Small intestine (tissue), 7 donors: ENCODE measurements around the gene PSAPL1. TPM values are rescaled to one million over a fixed set of nuclear protein-coding genes. Genes with fewer than 3 reads are reported as not detected.

Experiments used
- DNase-seq, 2 donors: peaks; one replicate each; pipeline versions ENCODE4 v3.0.0 to v3.0.0-alpha.2; 2013
- FAIRE-seq: peaks from 2 replicates; lab custom pipeline; 2012; peaks lifted over from hg19 to GRCh38; lab: Jason Lieb, UNC
- H3K27ac ChIP-seq, 3 donors: one replicate each; pipeline ENCODE4 v1.5.1; 2013; ENCODE audit warnings: low read length in 2 of 3, mild to moderate bottlenecking in 2 of 3, control low read depth in 1 of 3, inconsistent platforms in 1 of 3, low read depth in 1 of 3, moderate library complexity in 1 of 3
- H3K27me3 ChIP-seq, 3 donors: one replicate each; pipeline ENCODE4 v1.6.1; 2013; ENCODE audit warnings: low read length in 3 of 3, inconsistent platforms in 1 of 3; ENCODE audit not compliant: control insufficient read depth in 3 of 3, insufficient read depth in 3 of 3
- H3K36me3 ChIP-seq, 3 donors: one replicate each; pipeline ENCODE4 v1.6.1; 2013; ENCODE audit warnings: low read length in 3 of 3, inconsistent platforms in 1 of 3, low read depth in 1 of 3, mild to moderate bottlenecking in 1 of 3, moderate library complexity in 1 of 3; ENCODE audit not compliant: control insufficient read depth in 3 of 3, insufficient read depth in 2 of 3
- H3K4me1 ChIP-seq, 3 donors: one replicate each; pipeline ENCODE4 v1.6.1; 2013; ENCODE audit warnings: low read length in 2 of 3, inconsistent platforms in 1 of 3, low read depth in 1 of 3, mild to moderate bottlenecking in 1 of 3, moderate library complexity in 1 of 3; ENCODE audit not compliant: control insufficient read depth in 3 of 3, insufficient read depth in 2 of 3
- H3K4me3 ChIP-seq, 3 donors: one replicate each; pipeline ENCODE4 v1.5.1; 2013; ENCODE audit warnings: low read length in 3 of 3, control low read depth in 1 of 3, inconsistent platforms in 1 of 3, low read depth in 1 of 3, mild to moderate bottlenecking in 1 of 3, moderate library complexity in 1 of 3
- H3K9me3 ChIP-seq, 2 donors: one replicate each; pipeline ENCODE4 v1.6.1; 2013; ENCODE audit warnings: low read depth in 1 of 2, low read length in 1 of 2; ENCODE audit not compliant: control insufficient read depth in 2 of 2, insufficient read depth in 1 of 2
- WGBS, 3 donors: extraction: QIAGEN DNeasy Blood & Tissue Kit; methylation state at CpG; one replicate each; pipeline ENCODE4 v1.1.7; 2013; 5-methylcytosine and 5-hydroxymethylcytosine counted together
- polyA plus RNA-seq, 4 donors: library from polyadenylated mRNA; stranded (reverse) in 3 of 4; unstranded in 1 of 4; fragments of 200-250 nt in 3 of 4; fragments of 120-200 nt in 1 of 4; gene quantifications; one replicate each; pipeline versions ENCODE4 v1.2.1 to v1.2.3, GENCODE V29; 2013
- donor health status: healthy with polysubstance abuse.
- donor health status: control.
- donor health status: control.
- donor health status: Bipolar disorder and iron deficiency.
- donor health status: healthy.

PSAPL1 gene
- polyA plus RNA-seq, 4 donors: 0.58 TPM; not detected in 3

DNA sequence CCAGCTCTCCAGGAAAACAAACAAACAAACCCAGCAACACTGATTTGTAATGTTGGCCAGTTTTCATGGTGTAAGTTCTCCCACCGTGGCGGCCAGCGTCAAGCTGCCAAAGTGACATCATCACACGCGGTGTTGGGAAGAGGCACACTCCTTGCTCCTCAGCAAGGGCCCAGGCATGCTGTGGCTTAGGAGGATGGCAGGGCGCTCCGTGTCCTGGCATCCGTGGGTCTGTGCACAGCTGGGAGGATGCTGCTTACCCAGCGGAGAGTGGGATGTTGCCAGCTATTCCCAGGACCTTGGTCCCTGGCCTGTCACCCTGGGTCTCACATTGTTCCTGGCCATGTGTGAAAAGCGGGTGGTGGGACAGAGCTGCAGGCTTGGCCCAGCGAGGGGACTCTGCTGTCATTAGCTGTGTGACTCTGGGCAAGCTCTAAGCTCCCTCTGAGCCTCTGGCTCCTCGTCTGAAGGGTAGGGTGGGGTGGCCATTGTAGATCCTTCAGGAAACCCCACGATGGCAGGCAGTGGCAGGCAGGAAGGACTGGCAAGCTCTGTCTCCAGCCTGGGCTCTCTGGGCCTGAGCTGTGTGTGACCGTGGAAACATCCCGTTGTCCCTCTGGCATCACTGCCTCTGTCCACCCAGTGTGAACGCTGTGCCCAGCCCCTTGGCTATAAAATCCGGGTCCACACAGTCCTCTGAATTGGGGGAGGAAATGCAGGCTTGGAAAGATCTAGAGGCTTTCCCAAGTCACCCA is 10.8 kb downstream of the PSAPL1 start:
- no peak for DNase-seq

DNA sequence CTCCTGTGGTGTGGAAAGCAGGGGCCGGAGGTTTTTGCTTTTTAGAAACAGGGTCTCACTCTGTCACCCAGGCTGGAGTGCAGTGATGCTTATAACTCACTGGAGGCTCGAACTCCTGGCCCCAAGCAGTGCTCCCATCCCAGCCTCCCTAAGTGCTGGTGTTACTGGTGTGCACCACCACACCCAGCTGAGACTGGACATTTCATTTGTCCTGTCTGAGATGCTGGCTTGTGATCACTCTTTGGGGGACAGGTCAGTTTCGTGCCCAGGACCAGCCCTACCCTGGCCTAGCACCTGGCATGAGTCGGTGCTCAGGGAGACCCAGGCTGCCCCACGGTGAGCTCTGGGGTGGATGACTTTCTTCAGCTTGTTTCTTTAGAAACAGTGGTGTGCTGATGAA is 11.3 kb downstream of the PSAPL1 start:
- FAIRE-seq: no peak

More for the DNA sequence above, 10.8 kb downstream of the PSAPL1 start:
- H3K9me3 ChIP-seq: no peaks in the 10 kb centered on the region
- H3K27me3 ChIP-seq: no peaks in the 10 kb centered on the region
- H3K36me3 ChIP-seq: no peaks in the 10 kb centered on the region
- 73 to 77% (median 74%) methylated on average over 17 of the region's 17 CpGs for WGBS, 3 donors
- no peaks in the 10 kb centered on the region for H3K4me1 ChIP-seq
- H3K27ac ChIP-seq: no peak overlapping the region
- no peak overlapping the region for H3K4me3 ChIP-seq
- FAIRE-seq: no peak

DNA sequence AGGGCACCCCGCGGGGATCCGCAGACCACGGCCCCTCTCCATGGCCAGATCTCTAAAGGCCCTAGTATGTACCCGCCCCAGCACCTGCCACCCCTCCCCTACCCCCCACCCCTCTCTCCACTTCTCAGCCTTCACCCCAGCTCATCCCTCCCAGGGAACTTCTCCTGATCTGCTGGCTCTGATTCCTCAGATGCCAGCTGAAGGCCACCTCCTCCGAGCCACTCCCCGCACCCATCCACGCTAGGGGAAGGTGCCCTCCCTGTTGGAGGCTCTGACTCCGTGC is 11.9 kb downstream of the PSAPL1 start:
- DNase-seq: no peak
- Histone ChIP-seq H3K4me1 (no peaks in the 10 kb centered on the region), H3K27me3 (no peaks in the 10 kb centered on the region), H3K36me3 (no peaks in the 10 kb centered on the region), H3K27ac (no peak overlapping the region), H3K4me3 (no peak overlapping the region), H3K9me3 (peaks cover 0 to 6% of the 10 kb centered on the region in 2 donors)
- WGBS, 3 donors: 84 to 91% (median 86%) methylated on average over 9 of the region's 9 CpGs
- no peak for FAIRE-seq

More for the DNA sequence above, 11.3 kb downstream of the PSAPL1 start:
- DNase-seq: no peak
- H3K4me1 ChIP-seq: no peaks in the 10 kb centered on the region
- no peaks in the 10 kb centered on the region for H3K36me3 ChIP-seq
- 60 to 76% (median 68%) methylated on average over 5 of the region's 5 CpGs for WGBS, 3 donors
- no peak overlapping the region for H3K4me3 ChIP-seq
- no peaks in the 10 kb centered on the region for H3K27me3 ChIP-seq
- H3K27ac ChIP-seq: no peak overlapping the region
- peaks cover 0 to 4% of the 10 kb centered on the region in 2 donors for H3K9me3 ChIP-seq

DNA sequence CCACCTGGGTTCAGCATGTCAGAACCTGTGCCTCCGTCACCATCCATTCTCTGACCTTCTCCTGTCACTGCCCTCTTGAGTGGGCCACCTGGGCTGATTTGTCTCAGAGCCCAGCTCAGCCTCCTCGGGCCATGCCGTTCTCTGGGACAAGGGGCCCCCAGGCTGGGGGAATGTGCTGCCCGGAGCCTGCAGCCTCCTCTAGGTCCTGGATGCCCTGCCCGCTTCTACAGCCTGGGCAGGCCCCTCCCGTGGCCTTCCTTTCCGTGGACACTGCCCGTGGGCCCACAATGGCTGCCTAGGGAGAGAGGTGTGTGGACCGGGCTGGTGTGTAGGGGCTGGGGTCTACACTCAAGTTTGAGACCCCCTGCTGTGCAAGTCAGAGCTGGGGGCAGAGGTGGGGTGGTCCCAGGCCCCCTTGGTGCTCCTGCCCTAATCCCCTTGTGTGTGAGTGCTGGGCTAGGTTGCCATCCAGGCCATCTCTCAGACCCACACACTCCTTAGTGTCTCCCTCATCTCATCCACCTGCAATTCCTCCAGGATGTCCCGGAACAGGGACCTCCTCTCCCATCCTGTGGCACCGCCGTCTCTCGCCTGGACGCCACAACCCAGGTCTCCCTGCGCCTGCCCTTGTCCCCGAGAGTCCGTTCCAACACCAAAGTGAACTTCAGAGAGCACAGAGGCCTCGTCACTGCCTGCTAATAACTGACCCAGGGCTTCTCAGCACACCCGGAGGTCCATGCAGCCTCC is 12.4 kb downstream of the PSAPL1 start:
- Histone ChIP-seq H3K27me3 (no peaks in the 10 kb centered on the region), H3K36me3 (no peaks in the 10 kb centered on the region), H3K27ac (no peak overlapping the region), H3K4me1 (no peaks in the 10 kb centered on the region), H3K4me3 (no peak overlapping the region), H3K9me3 (peaks cover 0 to 6% of the 10 kb centered on the region in 2 donors)
- DNase-seq: no peak
- FAIRE-seq: no peak
- WGBS, 3 donors: 78 to 91% (median 79%) methylated on average over 19 of the region's 19 CpGs

DNA sequence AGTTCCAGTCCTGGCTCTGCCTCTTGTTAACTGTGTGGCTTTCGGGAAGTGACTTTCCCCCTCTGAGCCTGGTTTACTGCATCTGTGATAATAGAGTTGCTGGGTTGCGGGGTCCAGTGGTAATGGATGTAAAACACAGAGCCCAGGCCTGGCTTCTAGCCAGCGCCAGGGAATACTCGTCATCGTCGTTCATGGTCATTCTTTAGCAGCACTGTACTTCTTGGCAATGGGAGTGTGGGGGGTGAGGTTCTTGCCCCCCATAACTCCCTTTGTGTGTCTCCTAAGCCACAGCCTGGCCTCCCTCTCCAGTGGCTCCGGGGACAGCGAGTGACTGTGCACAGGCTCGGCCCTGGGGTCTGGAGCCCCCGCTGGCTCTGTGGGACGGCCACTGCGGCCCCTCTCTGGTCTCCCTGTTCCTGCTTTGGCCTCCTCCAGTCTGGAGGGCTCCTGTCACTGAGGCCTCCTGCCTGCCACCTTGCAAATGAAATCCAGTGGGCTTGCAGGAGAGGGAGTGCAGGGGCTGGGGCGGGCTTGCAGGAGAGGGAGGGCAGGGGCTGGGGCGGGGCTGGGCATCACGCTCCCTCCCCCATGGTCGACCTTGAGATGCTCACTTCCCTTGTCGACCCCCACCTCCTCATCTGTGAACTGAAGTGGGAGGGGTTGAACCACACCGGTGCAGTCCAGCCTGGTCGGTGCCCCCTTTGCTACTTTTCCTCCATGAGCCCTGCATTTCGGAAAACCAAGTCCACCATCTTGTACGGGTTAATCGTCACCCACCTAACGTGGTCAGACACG is 13.2 kb downstream of the PSAPL1 start:
- H3K9me3 ChIP-seq: peaks cover 0 to 6% of the 10 kb centered on the region in 2 donors
- FAIRE-seq (no peak), DNase-seq (no peak)
- H3K36me3 ChIP-seq: no peaks in the 10 kb centered on the region
- WGBS, 3 donors: 69 to 84% (median 83%) methylated on average over 19 to 24 of the region's 24 CpGs
- H3K27ac ChIP-seq: no peak overlapping the region
- H3K4me3 ChIP-seq: no peak overlapping the region
- H3K4me1 ChIP-seq: no peaks in the 10 kb centered on the region
- no peaks in the 10 kb centered on the region for H3K27me3 ChIP-seq

DNA sequence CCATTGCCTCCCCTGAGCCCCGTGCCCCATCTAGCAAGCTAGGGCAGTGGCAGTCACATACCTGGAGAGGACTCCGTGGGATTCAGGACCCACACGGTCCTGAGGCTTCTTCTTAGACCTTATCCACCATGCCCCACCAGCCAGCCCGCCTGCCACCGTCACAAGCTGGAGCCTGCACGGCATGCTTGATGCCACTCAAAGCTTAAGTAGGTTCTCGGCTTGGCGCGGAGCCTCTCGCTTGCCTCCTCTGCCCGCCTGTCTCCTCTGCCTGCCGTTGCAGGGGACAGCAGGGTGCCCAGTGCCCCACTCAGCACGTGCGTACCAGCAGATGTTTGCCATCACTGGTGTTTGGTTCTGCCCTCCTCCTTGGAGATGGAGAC is 14.1 kb downstream of the PSAPL1 start:
- FAIRE-seq (no peak), DNase-seq (no peak)
- no peaks in the 10 kb centered on the region for H3K36me3 ChIP-seq
- H3K9me3 ChIP-seq: peaks cover 0 to 6% of the 10 kb centered on the region in 2 donors
- H3K27ac ChIP-seq: no peak overlapping the region
- H3K4me3 ChIP-seq: no peak overlapping the region
- WGBS, 3 donors: 79 to 80% (median 79%) methylated on average over 12 to 14 of the region's 14 CpGs
- H3K4me1 ChIP-seq: no peaks in the 10 kb centered on the region
- no peaks in the 10 kb centered on the region for H3K27me3 ChIP-seq

DNA sequence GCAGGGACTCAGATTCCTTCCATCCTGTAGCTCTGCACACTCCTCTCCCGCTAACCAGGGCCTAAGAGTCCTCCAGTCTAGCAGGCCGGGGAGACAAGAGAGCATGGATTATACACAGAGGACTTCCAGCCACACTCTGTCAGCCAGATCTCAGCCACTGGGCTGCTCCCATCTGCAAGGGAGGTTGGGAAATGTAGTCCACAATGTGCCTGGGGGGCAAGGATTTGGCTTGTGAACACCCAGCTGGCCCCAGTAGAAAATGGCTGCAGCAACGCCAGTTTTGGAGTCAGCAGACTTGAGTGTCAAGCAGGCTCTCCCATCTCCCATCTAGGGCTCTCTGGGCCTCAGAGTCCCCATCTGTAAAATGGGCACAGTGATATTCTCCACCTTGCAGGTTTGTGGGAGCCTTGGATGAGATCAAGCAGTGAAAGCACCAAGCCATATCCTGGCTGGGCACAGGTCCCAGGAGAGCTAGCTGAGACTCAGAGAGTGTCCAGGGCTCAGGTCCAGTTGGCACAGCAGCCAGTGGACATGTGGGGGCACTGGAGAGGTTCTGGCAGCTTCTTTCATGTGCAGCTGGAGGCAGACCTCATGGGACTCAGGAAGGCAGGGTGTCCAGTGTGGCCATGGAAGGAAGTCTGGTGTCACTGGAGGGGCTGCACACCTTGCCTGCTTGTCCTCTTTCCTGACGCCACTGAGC is 14.6 kb downstream of the PSAPL1 start:
- 50 to 67% (median 64%) methylated on average over 3 to 4 of the region's 4 CpGs for WGBS, 3 donors
- no peaks in the 10 kb centered on the region for H3K27me3 ChIP-seq
- H3K36me3 ChIP-seq: no peaks in the 10 kb centered on the region
- peaks cover 0 to 6% of the 10 kb centered on the region in 2 donors for H3K9me3 ChIP-seq
- no peak for FAIRE-seq
- no peak for DNase-seq
- no peaks in the 10 kb centered on the region for H3K4me1 ChIP-seq
- no peak overlapping the region for H3K4me3 ChIP-seq
- H3K27ac ChIP-seq: no peak overlapping the region
